SU-DHL-6 (cell line): Measurements from ENCODE around the gene COQ8B.

Experiments used
- CTCF ChIP-seq: fragments of 200-600 bp; sonication (generic); IDR thresholded peaks from one replicate; pipeline ENCODE4 v1.5.1; 2017; ENCODE audit warnings: antibody characterized with exemption, mild to moderate bottlenecking, low read length, moderate library complexity; ENCODE audit not compliant: insufficient read depth, poor library complexity, severe bottlenecking
- EZH2phosphoT487 ChIP-seq: fragments of 200-600 bp; sonication (generic), shearing (Covaris generic); conservative IDR thresholded peaks from 2 replicates; pipeline ENCODE4 v1.6.1; 2018; ENCODE audit warnings: mild to moderate bottlenecking, antibody characterized with exemption, low read length, moderate library complexity, mixed read lengths

- TF ChIP-seq CTCF (no peak), EZH2phosphoT487 (no peak)
These were observed 57.1 kb downstream of the COQ8B start for GRCh38 chr19:40659566-40659965.
